HL-60 (cell line): ENCODE measurements around the gene PPM1H.
A peak's percentile ranks its signal among the peaks of the same experiment; 100 is the strongest.

Experiments used
- DNase-seq, 2 experiments: peaks; one replicate each; pipeline ENCODE4 v3.0.0-alpha.2; 2010 to 2020; ENCODE audit warnings: low read depth in 1 of 2, low spot score in 1 of 2
- H3K27ac ChIP-seq: fragments of 250-450 bp; sonication (Bioruptor Pico); replicated peaks from 2 replicates; pipeline ENCODE4 v1.5.1; 2020; ENCODE audit warnings: mild to moderate bottlenecking, moderate library complexity
- H3K27me3 ChIP-seq: fragments of 250-450 bp; sonication (Bioruptor Pico); 2 replicates; pipeline ENCODE4 v1.5.1; 2021; ENCODE audit warnings: mild to moderate bottlenecking, moderate library complexity; ENCODE audit not compliant: insufficient read depth, poor library complexity, severe bottlenecking
- H3K4me3 ChIP-seq: replicated peaks from 2 replicates; pipeline ENCODE4 v1.5.1; 2011; ENCODE audit warnings: mild to moderate bottlenecking, control low read depth, low read length; ENCODE audit not compliant: insufficient read depth
- CTCF ChIP-seq: IDR thresholded peaks from one replicate; pipeline ENCODE4 v1.5.1; 2011; ENCODE audit warnings: low read length, control low read depth, inconsistent platforms; ENCODE audit not compliant: insufficient read depth
- GABPA ChIP-seq: IDR thresholded peaks from 2 replicates; pipeline ENCODE4 v1.6.1; 2012; ENCODE audit warnings: low read depth
- POLR2AphosphoS5 ChIP-seq: IDR thresholded peaks from 2 replicates; pipeline ENCODE4 v1.6.1; 2012; ENCODE audit warnings: low read depth
- REST ChIP-seq: IDR thresholded peaks from 2 replicates; pipeline ENCODE4 v1.6.1; 2012; ENCODE audit warnings: low read depth; ENCODE audit not compliant: insufficient replicate concordance
- SPI1 ChIP-seq: IDR thresholded peaks from 2 replicates; pipeline ENCODE4 v1.6.1; 2012; ENCODE audit warnings: low read depth, mild to moderate bottlenecking, borderline replicate concordance

PPM1H gene

GRCh38 chr12:62605981-62606380 lies 329.0 kb downstream of the PPM1H start:
- Histone ChIP-seq H3K27ac (no peak overlapping the region), H3K4me3 (no peak overlapping the region)

GRCh38 chr12:62604871-62605270 lies 330.1 kb downstream of the PPM1H start:
- TF ChIP-seq POLR2AphosphoS5: no peak
- no peak for TF ChIP-seq GABPA
- H3K27me3 ChIP-seq: no peaks in the 10 kb centered on the region
- peak overlapping the region; percentile 78; the same call in 1 of the 2 replicates for H3K4me3 ChIP-seq
- no peak overlapping the region for H3K27ac ChIP-seq
- no peak for DNase-seq

More at GRCh38 chr12:62605981-62606380, 329.0 kb downstream of the PPM1H start:
- DNase-seq: no peak
- TF ChIP-seq REST (no peak), GABPA (no peak), SPI1 (no peak), POLR2AphosphoS5 (no peak), CTCF (no peak)
- no peaks in the 10 kb centered on the region for H3K27me3 ChIP-seq

GRCh38 chr12:62604373-62604772 lies 330.6 kb downstream of the PPM1H start:
- peak overlapping the region; percentile 100 for H3K27ac ChIP-seq
- DNase-seq: no peak
- H3K27me3 ChIP-seq: no peaks in the 10 kb centered on the region
- peak overlapping the region; percentile 78 for H3K4me3 ChIP-seq
- TF ChIP-seq GABPA: no peak
- TF ChIP-seq CTCF: no peak
- TF ChIP-seq REST: no peak
- no peak for TF ChIP-seq POLR2AphosphoS5
- TF ChIP-seq SPI1: no peak

- no peak for DNase-seq
- TF ChIP-seq CTCF (no peak), POLR2AphosphoS5 (no peak), SPI1 (no peak), REST (no peak), GABPA (no peak)
- Histone ChIP-seq H3K27me3 (no peaks in the 10 kb centered on the region), H3K4me3 (peak overlapping the region; percentile 78), H3K27ac (peak overlapping the region; percentile 100)
Measured at GRCh38 chr12:62603811-62604098, 331.2 kb downstream of the PPM1H start.
